ENCODE measurements around the gene IL16. TPM values are rescaled to one million over a fixed set of nuclear protein-coding genes. Genes with fewer than 3 reads are reported as not detected.

Gene IL16
- total RNA-seq, 1 donor from 2014 or later: 54.0 TPM

DNA sequence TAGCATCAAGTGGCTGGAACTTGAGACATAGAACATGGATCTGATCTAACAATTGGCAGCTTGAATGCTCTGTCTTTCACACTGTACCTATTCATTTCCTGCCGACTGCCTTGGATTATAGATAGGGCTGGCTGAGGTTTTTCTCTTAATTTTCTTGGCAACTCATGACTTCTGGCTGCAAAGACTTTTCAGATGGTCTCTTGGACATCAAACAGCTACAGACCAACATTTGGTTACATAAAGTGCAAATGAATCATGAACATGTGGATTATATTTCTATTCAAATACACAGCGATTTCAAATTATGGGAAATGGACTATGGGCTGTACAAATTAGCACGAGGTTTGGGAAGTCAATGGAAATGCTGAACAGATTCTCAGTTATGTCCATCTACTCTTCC, 26.2 kb upstream of the IL16 start:
- ATAC-seq (peak; percentile 23), DNase-seq (ENCODE audit: low spot score) (no peak)
- intact Hi-C loops (cut with DNase I): no loop called here

- no peak for ATAC-seq
- no peak for DNase-seq (ENCODE audit: low spot score)
- intact Hi-C loops (cut with DNase I): no loop called here
Measured at GRCh38 chr15:81171286-81171685, 25.4 kb upstream of the IL16 start.

- ATAC-seq (peak; percentile 46), DNase-seq (ENCODE audit: low spot score) (no peak)
- intact Hi-C loops (cut with DNase I): no loop called here
Measured at GRCh38 chr15:81174125-81174791, 22.4 kb upstream of the IL16 start.

GRCh38 chr15:81174792-81175327, 21.8 kb upstream of the IL16 start:
- ATAC-seq: no peak
- intact Hi-C loops (cut with DNase I): no loop called here
- no peak for DNase-seq (ENCODE audit: low spot score)

DNA sequence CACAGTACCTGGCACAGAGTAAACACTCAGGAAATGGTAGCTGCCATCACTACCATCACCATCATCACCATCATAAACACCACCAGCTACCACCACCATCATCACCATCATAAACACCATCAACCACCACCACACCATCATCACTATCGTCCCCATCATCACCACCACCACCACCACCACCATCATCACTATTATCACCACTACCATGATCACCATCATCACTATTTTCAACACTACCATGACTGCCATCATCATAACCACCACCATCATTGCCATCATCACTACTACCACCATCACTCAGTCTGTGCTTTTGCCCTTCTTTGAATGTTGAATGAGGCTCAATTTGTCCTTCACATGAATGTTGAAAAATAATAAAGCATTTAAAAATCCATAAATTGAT, 21.2 kb upstream of the IL16 start:
- DNase-seq (ENCODE audit: low spot score): no peak
- intact Hi-C loops (cut with DNase I): no loop called here
- ATAC-seq: no peak

DNA sequence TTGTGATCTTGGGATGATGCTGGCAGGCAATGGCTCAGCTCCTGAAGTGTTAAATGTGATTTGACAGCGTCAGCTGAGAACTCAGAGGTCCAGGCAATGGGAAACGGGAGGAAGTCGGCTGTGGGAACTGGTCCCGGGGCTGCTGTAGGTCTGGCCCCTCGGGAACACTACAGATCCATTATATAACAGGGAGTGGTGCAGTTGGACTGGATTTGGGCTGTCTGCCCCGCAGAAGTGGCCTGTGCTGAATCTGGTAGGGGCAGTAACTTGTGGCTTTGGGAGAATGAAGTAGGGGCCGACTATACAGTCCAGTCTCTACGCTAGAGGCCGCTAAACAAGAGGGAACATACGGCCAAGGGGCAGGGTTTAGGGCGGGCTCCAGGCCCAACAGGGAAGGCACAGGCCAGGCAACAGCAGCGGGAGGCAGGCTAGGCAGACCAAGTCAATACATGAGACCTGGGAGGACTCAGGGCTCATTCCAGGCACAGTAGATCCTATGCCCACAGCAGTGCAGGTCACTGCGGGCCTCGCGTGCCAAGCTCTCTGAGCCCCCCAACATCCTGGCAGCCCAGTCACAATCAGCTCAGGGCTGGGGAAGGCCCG, 20.3 kb upstream of the IL16 start:
- intact Hi-C loops (cut with DNase I): no loop called here
- DNase-seq (ENCODE audit: low spot score) (peak; percentile 68), ATAC-seq (peak; percentile 89)

DNA sequence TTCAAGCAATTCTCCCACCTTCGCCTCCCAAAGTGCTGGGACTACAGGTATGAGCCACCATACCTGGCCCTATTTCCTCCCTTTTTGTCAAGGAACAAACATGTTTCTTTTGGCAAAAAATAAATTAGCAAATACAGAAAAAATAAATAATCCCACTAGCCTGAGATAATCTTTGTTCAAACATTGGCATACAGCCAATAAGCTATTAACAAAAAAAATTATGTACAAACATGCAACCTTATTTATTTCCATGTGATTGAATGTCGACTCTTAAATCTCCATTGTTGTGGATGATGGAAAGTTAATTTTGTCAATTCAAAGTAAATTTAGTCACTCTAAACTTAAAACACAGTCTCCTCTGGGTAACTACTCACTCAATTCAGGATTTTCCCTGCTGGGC, 18.3 kb upstream of the IL16 start:
- intact Hi-C loops (cut with DNase I): no loop called here
- no peak for ATAC-seq
- no peak for DNase-seq (ENCODE audit: low spot score)

DNA sequence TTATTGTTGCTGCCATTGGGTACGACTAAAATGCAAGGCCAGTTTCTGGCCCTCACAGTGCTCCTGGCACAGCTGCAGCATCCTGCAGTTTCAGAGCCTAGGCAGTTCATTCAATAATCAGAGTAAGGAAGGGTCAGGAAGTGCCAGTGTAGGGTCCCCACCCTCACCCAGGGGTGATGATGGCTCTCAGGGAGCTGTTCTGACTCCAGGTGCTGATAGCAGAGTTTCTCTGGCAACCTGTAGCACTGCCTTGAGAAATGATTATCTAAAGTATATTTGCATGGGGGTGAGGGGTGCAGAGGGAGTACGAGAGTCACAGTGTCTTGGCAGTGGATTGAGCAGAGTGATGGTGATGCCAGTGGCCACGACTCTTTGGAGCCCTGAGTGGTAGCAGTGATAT, 15.5 kb upstream of the IL16 start:
- DNase-seq (ENCODE audit: low spot score) (no peak), ATAC-seq (no peak)
- intact Hi-C loops (cut with DNase I): no loop called here

- peak; percentile 51 for ATAC-seq
- DNase-seq (ENCODE audit: low spot score): no peak
Measured at GRCh38 chr15:81182031-81182755, 14.5 kb upstream of the IL16 start.

GRCh38 chr15:81182756-81183438, 13.8 kb upstream of the IL16 start:
- ATAC-seq: peak; percentile 84
- intact Hi-C loops (cut with DNase I): no loop called here
- no peak for DNase-seq (ENCODE audit: low spot score)

More at GRCh38 chr15:81182031-81182755, 14.5 kb upstream of the IL16 start:
- intact Hi-C loops (cut with DNase I): no loop called here

- no peak for ATAC-seq
- DNase-seq (ENCODE audit: low spot score): no peak
- intact Hi-C loops (cut with DNase I): no loop called here
Measured at GRCh38 chr15:81183439-81183775, 13.3 kb upstream of the IL16 start.

DNA sequence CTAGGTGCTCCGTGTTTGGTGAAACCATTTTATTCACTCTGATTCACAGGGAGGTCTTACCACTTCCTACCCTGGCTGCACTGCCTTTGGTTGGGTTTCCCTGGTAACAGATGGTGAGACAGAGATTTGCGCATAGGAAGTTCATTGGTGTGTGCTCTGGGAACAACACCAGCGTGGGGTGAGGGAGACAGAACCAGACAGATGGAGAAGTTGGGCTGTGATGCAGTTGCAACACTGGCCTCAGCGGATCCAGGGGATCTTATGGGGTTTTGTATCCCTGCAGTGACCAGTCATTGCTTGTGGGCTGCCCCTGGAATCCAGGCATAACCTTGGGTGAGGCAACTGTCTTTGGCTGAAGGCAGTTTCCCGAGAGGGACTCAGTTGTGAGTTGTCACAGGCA, 12.5 kb upstream of the IL16 start:
- peak; percentile 4 for ATAC-seq
- intact Hi-C loops (cut with DNase I): no loop called here
- no peak for DNase-seq (ENCODE audit: low spot score)

- ATAC-seq (no peak), DNase-seq (ENCODE audit: low spot score) (no peak)
- intact Hi-C loops (cut with DNase I): no loop called here
Measured at GRCh38 chr15:81185631-81186295, 10.9 kb upstream of the IL16 start.

DNA sequence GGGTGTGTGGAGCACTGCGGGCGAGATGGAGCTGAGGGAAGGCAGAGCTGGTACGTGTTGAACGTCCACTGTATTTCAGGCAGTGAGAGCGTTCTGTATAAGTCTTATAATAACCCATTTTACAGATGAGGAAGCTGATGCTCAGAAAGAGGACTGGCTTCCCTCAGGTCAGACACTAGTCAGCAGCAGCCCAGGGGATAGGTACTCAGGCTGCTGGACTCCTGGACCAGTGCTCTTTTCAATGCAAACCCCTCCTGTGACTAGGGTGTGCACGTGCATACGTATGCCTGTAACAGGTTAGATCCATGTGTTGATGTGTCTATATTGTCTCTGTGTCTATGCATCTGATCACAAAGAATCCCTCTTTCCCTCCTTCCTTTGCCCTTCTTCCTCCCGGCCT, 8.3 kb upstream of the IL16 start:
- no peak for ATAC-seq
- intact Hi-C loops (cut with DNase I): no loop called here
- DNase-seq (ENCODE audit: low spot score): no peak

DNA sequence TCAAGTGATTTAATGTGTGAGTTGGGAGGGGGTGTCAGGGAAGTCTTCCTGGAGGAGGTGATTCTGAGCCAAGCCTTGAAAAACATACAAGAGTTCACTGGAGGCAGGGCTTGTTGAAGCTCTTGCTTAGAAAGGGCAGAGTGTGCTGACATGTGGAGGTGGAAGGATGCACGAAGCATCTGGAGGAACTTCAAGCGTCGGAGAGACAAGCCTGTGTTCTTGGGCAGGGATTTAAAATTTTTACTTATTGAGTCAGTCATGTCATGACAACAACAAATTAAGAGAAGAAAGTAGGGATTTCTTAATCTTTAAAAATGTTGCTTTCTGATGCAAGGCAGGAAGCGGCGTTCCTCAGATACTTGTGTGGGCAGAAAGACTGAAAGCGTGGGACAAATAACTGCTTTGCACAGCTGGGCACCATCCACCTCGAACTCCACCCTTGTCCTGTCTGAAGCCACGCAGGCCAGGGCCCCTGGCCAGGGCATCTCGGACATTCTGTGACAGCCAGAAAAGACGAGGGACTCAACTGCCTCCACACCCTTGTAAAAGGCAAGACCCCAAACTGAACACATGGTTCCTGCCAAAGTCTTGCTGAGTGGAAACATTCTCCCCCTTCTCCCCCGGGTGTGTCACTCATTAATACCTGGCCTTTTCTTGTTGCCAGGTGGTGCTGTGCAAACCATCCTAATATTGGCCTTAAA, 6.9 kb upstream of the IL16 start:
- DNase-seq (ENCODE audit: low spot score) (no peak), ATAC-seq (peak; percentile 83)
- intact Hi-C loops (cut with DNase I): no loop called here

DNA sequence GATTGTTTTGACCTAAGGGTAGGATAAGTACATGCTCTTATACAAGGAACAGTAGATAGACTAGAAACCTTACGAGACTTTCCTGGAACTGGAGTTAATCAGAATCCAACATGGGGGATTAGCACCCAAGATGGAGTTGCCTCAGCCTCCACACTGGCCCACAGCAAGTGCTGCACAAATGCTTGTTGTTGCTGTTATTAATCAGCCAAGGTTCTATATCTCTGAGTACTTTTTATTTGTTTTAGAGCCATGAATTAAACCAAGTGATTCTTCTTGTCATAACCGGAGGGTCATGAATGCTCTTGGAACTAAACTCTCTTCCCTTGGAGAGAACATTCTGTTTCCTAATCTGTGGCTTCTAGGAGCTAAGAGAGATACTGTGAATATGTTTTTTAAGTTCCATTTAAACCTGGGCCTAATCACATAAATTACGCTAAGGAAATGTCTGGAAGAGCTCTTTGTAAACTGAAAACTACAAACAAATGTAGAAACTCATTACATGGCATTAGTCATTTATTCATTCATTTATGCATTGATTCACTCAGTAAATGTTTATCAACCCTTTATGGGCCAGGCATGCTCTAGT, 5.7 kb upstream of the IL16 start:
- ATAC-seq (peak; percentile 18), DNase-seq (ENCODE audit: low spot score) (no peak)
- intact Hi-C loops (cut with DNase I): no loop called here

GRCh38 chr15:81191701-81192100, 5.0 kb upstream of the IL16 start:
- no peak for ATAC-seq
- intact Hi-C loops (cut with DNase I): no loop called here
- DNase-seq (ENCODE audit: low spot score): no peak

- intact Hi-C loops (cut with DNase I): no loop called here
- DNase-seq (ENCODE audit: low spot score) (no peak), ATAC-seq (no peak)
Measured at GRCh38 chr15:81194723-81195122, 2.0 kb upstream of the IL16 start.
